ENCODE data around the gene YPEL1. TPM values are rescaled to one million over a fixed set of nuclear protein-coding genes. Genes with fewer than 3 reads are reported as not detected.

Gene YPEL1
- total RNA-seq, 1 experiment from 2014 or later = 0.07 TPM

- ChIA-PET POLR2A (no interaction called here), CTCF (interaction anchor here (0.6 kb wide), 1 partner anchor 11 kb away, joined by 4 read pairs; no protein-coding TSS in a partner anchor)
- intact Hi-C loops (cut with micrococcal nuclease) = no loop called here
- no peak for TF ChIP-seq CTCF (IDR thresholded peaks at IDR 0.05; ENCODE audit: unreplicated experiment)
- no TSS peak for BruUV-seq (replicated peaks)
- Mint-ChIP-seq H3K4me1 (ENCODE audit: insufficient read depth, unreplicated experiment) (no peaks in the 10 kb centered on the region), H3K4me3 (ENCODE audit: unreplicated experiment) (no peak overlapping the region), H3K36me3 (ENCODE audit: insufficient read depth, unreplicated experiment) (peaks cover 35% of the 10 kb centered on the region), H3K27ac (ENCODE audit: low read depth, unreplicated experiment) (no peak overlapping the region), H3K9me3 (ENCODE audit: unreplicated experiment) (no peaks in the 10 kb centered on the region), H3K27me3 (ENCODE audit: insufficient read depth, unreplicated experiment) (no peaks in the 10 kb centered on the region)
- DNase-seq (ENCODE audit: unreplicated experiment) = no peak
Observed at GRCh38 chr22:21690401-21690801, 45.2 kb downstream of the YPEL1 start.

- TF ChIP-seq CTCF (IDR thresholded peaks at IDR 0.05; ENCODE audit: unreplicated experiment) = no peak
- ChIA-PET CTCF (no interaction called here), POLR2A (no interaction called here)
- no peak for DNase-seq (ENCODE audit: unreplicated experiment)
- Mint-ChIP-seq H3K36me3 (ENCODE audit: insufficient read depth, unreplicated experiment) (peaks cover 44% of the 10 kb centered on the region), H3K27ac (ENCODE audit: low read depth, unreplicated experiment) (no peak overlapping the region), H3K27me3 (ENCODE audit: insufficient read depth, unreplicated experiment) (no peaks in the 10 kb centered on the region), H3K4me1 (ENCODE audit: insufficient read depth, unreplicated experiment) (no peaks in the 10 kb centered on the region), H3K4me3 (ENCODE audit: unreplicated experiment) (no peak overlapping the region), H3K9me3 (ENCODE audit: unreplicated experiment) (no peaks in the 10 kb centered on the region)
- intact Hi-C loops (cut with micrococcal nuclease) = no loop called here
- no TSS peak for BruUV-seq (replicated peaks)
Observed at GRCh38 chr22:21688706-21689381, 46.8 kb downstream of the YPEL1 start.

GRCh38 chr22:21688341-21688705, 47.3 kb downstream of the YPEL1 start:
- BruUV-seq (replicated peaks) = no TSS peak
- intact Hi-C loops (cut with micrococcal nuclease) = no loop called here
- ChIA-PET POLR2A (no interaction called here), CTCF (no interaction called here)
- Mint-ChIP-seq H3K36me3 (ENCODE audit: insufficient read depth, unreplicated experiment) (peaks cover 48% of the 10 kb centered on the region), H3K4me1 (ENCODE audit: insufficient read depth, unreplicated experiment) (no peaks in the 10 kb centered on the region), H3K9me3 (ENCODE audit: unreplicated experiment) (no peaks in the 10 kb centered on the region), H3K27me3 (ENCODE audit: insufficient read depth, unreplicated experiment) (no peaks in the 10 kb centered on the region), H3K27ac (ENCODE audit: low read depth, unreplicated experiment) (no peak overlapping the region), H3K4me3 (ENCODE audit: unreplicated experiment) (no peak overlapping the region)
- TF ChIP-seq CTCF (IDR thresholded peaks at IDR 0.05; ENCODE audit: unreplicated experiment) = no peak
- DNase-seq (ENCODE audit: unreplicated experiment) = no peak

GRCh38 chr22:21687685-21688259, 47.8 kb downstream of the YPEL1 start:
- CTCF ChIA-PET = interaction anchor here (0.7 kb wide), 1 partner anchor 266 kb away, joined by 5 read pairs; no protein-coding TSS in a partner anchor
- Mint-ChIP-seq H3K4me3 (ENCODE audit: unreplicated experiment) (no peak overlapping the region), H3K27ac (ENCODE audit: low read depth, unreplicated experiment) (no peak overlapping the region), H3K27me3 (ENCODE audit: insufficient read depth, unreplicated experiment) (no peaks in the 10 kb centered on the region), H3K36me3 (ENCODE audit: insufficient read depth, unreplicated experiment) (peaks cover 46% of the 10 kb centered on the region), H3K9me3 (ENCODE audit: unreplicated experiment) (no peaks in the 10 kb centered on the region), H3K4me1 (ENCODE audit: insufficient read depth, unreplicated experiment) (no peaks in the 10 kb centered on the region)
- no peak for TF ChIP-seq CTCF (IDR thresholded peaks at IDR 0.05; ENCODE audit: unreplicated experiment)
- POLR2A ChIA-PET = no interaction called here
- DNase-seq (ENCODE audit: unreplicated experiment) = no peak
- intact Hi-C loops (cut with micrococcal nuclease) = no loop called here
- no TSS peak for BruUV-seq (replicated peaks)

Measured in MCF 10A (cell line).